Astrocyte (in vitro differentiated cells and primary cell): Measurements from ENCODE around the gene KCNA2.

Experiments
- EZH2 ChIP-seq: IDR thresholded peaks from 2 replicates; pipeline ENCODE4 v1.6.1; 2012; ENCODE audit warnings: mild to moderate bottlenecking, low read length, inconsistent platforms; ENCODE audit not compliant: insufficient read depth
- TF ChIP-seq, protein P1 (sequence below): IDR thresholded peaks from 2 replicates; pipeline ENCODE4 v1.5.1; 2011; ENCODE audit warnings: low read depth, mild to moderate bottlenecking, inconsistent platforms, low read length, moderate library complexity; ENCODE audit not compliant: insufficient read depth

DNA sequence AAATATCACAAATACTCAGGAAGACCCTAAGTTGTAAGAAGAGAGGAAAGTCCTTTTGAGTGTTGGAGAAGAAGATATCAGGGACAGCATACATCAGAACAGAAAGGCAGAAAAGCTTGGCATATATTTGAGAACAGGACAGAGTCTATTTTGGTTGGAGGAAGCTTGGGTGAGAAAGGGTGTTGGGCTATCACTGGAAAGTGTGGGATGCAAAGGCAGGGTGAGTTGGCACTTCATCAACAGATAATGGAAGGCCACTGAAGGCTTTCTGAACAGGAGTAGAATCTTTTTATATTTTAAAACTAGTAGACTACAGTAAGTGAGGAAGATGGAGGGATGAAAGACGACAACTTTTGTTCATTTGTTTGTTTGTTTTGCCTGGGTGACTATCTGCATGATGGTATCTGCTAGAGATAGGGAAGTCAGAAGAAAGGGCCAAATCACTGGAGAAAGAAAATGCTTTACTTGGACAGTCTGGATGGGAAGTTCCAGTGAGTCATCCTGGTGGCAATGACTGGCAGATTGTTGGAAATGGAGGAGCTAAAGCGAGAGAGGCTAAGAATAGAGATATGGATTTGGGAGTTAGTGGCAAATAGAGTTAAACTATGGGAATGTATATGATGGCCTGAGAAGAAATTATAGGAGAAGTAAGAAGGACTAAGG, 33.7 kb upstream of the KCNA2 start:
- TF ChIP-seq EZH2, result no peak
- TF ChIP-seq, protein P1, sequence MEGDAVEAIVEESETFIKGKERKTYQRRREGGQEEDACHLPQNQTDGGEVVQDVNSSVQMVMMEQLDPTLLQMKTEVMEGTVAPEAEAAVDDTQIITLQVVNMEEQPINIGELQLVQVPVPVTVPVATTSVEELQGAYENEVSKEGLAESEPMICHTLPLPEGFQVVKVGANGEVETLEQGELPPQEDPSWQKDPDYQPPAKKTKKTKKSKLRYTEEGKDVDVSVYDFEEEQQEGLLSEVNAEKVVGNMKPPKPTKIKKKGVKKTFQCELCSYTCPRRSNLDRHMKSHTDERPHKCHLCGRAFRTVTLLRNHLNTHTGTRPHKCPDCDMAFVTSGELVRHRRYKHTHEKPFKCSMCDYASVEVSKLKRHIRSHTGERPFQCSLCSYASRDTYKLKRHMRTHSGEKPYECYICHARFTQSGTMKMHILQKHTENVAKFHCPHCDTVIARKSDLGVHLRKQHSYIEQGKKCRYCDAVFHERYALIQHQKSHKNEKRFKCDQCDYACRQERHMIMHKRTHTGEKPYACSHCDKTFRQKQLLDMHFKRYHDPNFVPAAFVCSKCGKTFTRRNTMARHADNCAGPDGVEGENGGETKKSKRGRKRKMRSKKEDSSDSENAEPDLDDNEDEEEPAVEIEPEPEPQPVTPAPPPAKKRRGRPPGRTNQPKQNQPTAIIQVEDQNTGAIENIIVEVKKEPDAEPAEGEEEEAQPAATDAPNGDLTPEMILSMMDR, result no peak
